IMR-90 (cell line): Measurements from ENCODE around the gene RHBDD1. TPM values are rescaled to one million over a fixed set of nuclear protein-coding genes. Genes with fewer than 3 reads are reported as not detected.

Source experiments
- ATAC-seq: fragments of 200-7000 bp; cut with Tn5 transposase; 2 replicates; pipeline ENCODE4 v1.9.1; 2020; ENCODE audit warnings: low read depth, mild to moderate bottlenecking, moderate library complexity
- BruUV-seq: library from RNA; stranded (reverse); fragments of 400-500 nt; replicated peaks from 2 replicates; lab custom pipeline; 2021; lab: Mats Ljungman, UMichigan
- CTCF ChIA-PET: fragments of 300-600 bp; formaldehyde crosslinking; extraction: SDS; loops from one replicate; lab custom pipeline; 2021; ENCODE audit warnings: antibody characterized with exemption; lab: Yijun Ruan, JAX
- POLR2A ChIA-PET: fragments of 300-600 bp; sonication (Branson Sonifier 250); formaldehyde crosslinking; loops from one replicate; lab custom pipeline; 2022; ENCODE audit warnings: antibody characterized with exemption; ENCODE audit not compliant: unreplicated experiment; lab: Charles Lee
- DNase-seq: peaks from one replicate; pipeline ENCODE4 v3.0.0; 2013
- H2AFZ ChIP-seq: replicated peaks from 2 replicates; pipeline ENCODE3; 2013; ENCODE audit warnings: low read length, mild to moderate bottlenecking; ENCODE audit not compliant: poor library complexity
- H2AK5ac ChIP-seq: 2 replicates; pipeline ENCODE4 v1.6.1; 2013; ENCODE audit warnings: low read depth, low read length, inconsistent platforms
- H2AK9ac ChIP-seq: replicated peaks from 2 replicates; pipeline ENCODE3; 2013; ENCODE audit warnings: mild to moderate bottlenecking, low read depth, low read length, moderate library complexity; ENCODE audit not compliant: poor library complexity
- H2BK120ac ChIP-seq: 2 replicates; pipeline ENCODE4 v1.6.1; 2013; ENCODE audit warnings: low read depth, low read length, inconsistent platforms
- H2BK15ac ChIP-seq: 3 replicates; pipeline ENCODE4 v1.6.1; 2013; ENCODE audit warnings: low read depth, low read length, inconsistent platforms
- H2BK20ac ChIP-seq: 2 replicates; pipeline ENCODE4 v1.6.1; 2013; ENCODE audit warnings: low read depth, mild to moderate bottlenecking, inconsistent platforms, low read length, moderate library complexity
- H2BK5ac ChIP-seq: 2 replicates; pipeline ENCODE4 v1.6.1; 2013; ENCODE audit warnings: mild to moderate bottlenecking, low read depth, low read length, inconsistent platforms; ENCODE audit not compliant: poor library complexity, severe bottlenecking
- H3K14ac ChIP-seq: replicated peaks from 2 replicates; pipeline ENCODE4 v1.6.1; 2013; ENCODE audit warnings: low read depth, low read length, inconsistent platforms
- H3K18ac ChIP-seq: 2 replicates; pipeline ENCODE4 v1.6.1; 2013; ENCODE audit warnings: low read depth, low read length, control low read depth
- H3K23ac ChIP-seq: 2 replicates; pipeline ENCODE4 v1.6.1; 2013; ENCODE audit warnings: low read depth, low read length, inconsistent platforms
- H3K27ac ChIP-seq: 2 replicates; pipeline ENCODE4 v1.5.1; 2013; ENCODE audit warnings: mild to moderate bottlenecking, control low read depth, low read length; ENCODE audit not compliant: insufficient read depth
- H3K27me3 ChIP-seq: 2 replicates; pipeline ENCODE4 v1.6.1; 2013; ENCODE audit warnings: low read length; ENCODE audit not compliant: control insufficient read depth, insufficient read depth
- H3K36me3 ChIP-seq: 2 replicates; pipeline ENCODE4 v1.6.1; 2013; ENCODE audit warnings: low read length, mixed read lengths; ENCODE audit not compliant: control insufficient read depth, insufficient read depth
- H3K4ac ChIP-seq: 2 replicates; pipeline ENCODE4 v1.6.1; 2013; ENCODE audit warnings: low read depth, low read length, inconsistent platforms
- H3K4me1 ChIP-seq: 2 replicates; pipeline ENCODE4 v1.6.1; 2013; ENCODE audit warnings: low read length, mixed read lengths; ENCODE audit not compliant: control insufficient read depth, insufficient read depth
- H3K4me2 ChIP-seq: 2 replicates; pipeline ENCODE4 v1.6.1; 2013; ENCODE audit warnings: low read depth, mild to moderate bottlenecking, control low read depth, low read length, moderate library complexity
- H3K4me3 ChIP-seq: 2 replicates; pipeline ENCODE4 v1.5.1; 2013; ENCODE audit warnings: low read depth, mild to moderate bottlenecking, control low read depth, low read length, moderate library complexity; ENCODE audit not compliant: insufficient read depth
- H3K56ac ChIP-seq: 2 replicates; pipeline ENCODE4 v1.6.1; 2013; ENCODE audit warnings: low read length, inconsistent platforms; ENCODE audit not compliant: insufficient read depth; ENCODE audit errors: extremely low read depth
- H3K79me1 ChIP-seq, 2 experiments: 2 replicates each; pipeline ENCODE4 v1.6.1; 2013; ENCODE audit warnings: low read length in 2 of 2, inconsistent platforms in 1 of 2, low read depth in 1 of 2
- H3K9ac ChIP-seq: 2 replicates; pipeline ENCODE4 v1.6.1; 2013; ENCODE audit warnings: low read depth, low read length, control low read depth
- H3K9me1 ChIP-seq: 2 replicates; pipeline ENCODE4 v1.6.1; 2013; ENCODE audit warnings: low read length, inconsistent platforms; ENCODE audit not compliant: insufficient read depth
- H3K9me3 ChIP-seq: 2 replicates; pipeline ENCODE4 v1.6.1; 2013; ENCODE audit warnings: low read length; ENCODE audit not compliant: control insufficient read depth, insufficient read depth
- H4K20me1 ChIP-seq: 2 replicates; pipeline ENCODE4 v1.6.1; 2013; ENCODE audit warnings: low read length, inconsistent platforms; ENCODE audit not compliant: insufficient read depth
- H4K5ac ChIP-seq: 2 replicates; pipeline ENCODE4 v1.6.1; 2013; ENCODE audit warnings: mild to moderate bottlenecking, low read depth, low read length, control low read depth
- H4K8ac ChIP-seq, 2 experiments: 2 replicates each; pipeline ENCODE4 v1.6.1; 2013; ENCODE audit warnings: low read depth in 2 of 2, low read length in 2 of 2, control low read depth in 1 of 2, inconsistent platforms in 1 of 2
- H4K91ac ChIP-seq: 2 replicates; pipeline ENCODE4 v1.6.1; 2013; ENCODE audit warnings: low read depth, low read length, inconsistent platforms; ENCODE audit not compliant: insufficient read depth
- BHLHE40 ChIP-seq: fragments of 150-350 bp; IDR thresholded peaks from 2 replicates; pipeline ENCODE4 v1.6.1; 2016; ENCODE audit warnings: mild to moderate bottlenecking, low read depth, low read length
- CEBPB ChIP-seq: IDR thresholded peaks from 2 replicates; pipeline ENCODE4 v1.6.1; 2012; ENCODE audit warnings: low read depth, low read length, improper control_type of control experiment
- CHD1 ChIP-seq: IDR thresholded peaks from 2 replicates; pipeline ENCODE4 v1.6.1; 2012; ENCODE audit warnings: low read depth, low read length, improper control_type of control experiment
- CTCF ChIP-seq: conservative IDR thresholded peaks from 2 replicates; pipeline ENCODE4 v1.5.1; 2012; ENCODE audit warnings: mild to moderate bottlenecking, low read depth, low read length, improper control_type of control experiment
- ELK1 ChIP-seq: fragments of 150-350 bp; IDR thresholded peaks from 2 replicates; pipeline ENCODE4 v1.6.1; 2016; ENCODE audit warnings: low read depth, mild to moderate bottlenecking, low read length, moderate library complexity, borderline replicate concordance
- MAZ ChIP-seq: IDR thresholded peaks from 2 replicates; pipeline ENCODE4 v1.6.1; 2012; ENCODE audit warnings: low read depth, mild to moderate bottlenecking, low read length, improper control_type of control experiment, moderate library complexity, borderline replicate concordance
- MXI1 ChIP-seq: IDR thresholded peaks from 2 replicates; pipeline ENCODE4 v1.6.1; 2012; ENCODE audit warnings: low read depth, mild to moderate bottlenecking, low read length, moderate library complexity, borderline replicate concordance
- NFE2L2 ChIP-seq: fragments of 150-350 bp; IDR thresholded peaks from 2 replicates; pipeline ENCODE4 v1.6.1; 2016; ENCODE audit warnings: low read depth, mild to moderate bottlenecking, low read length
- RAD21 ChIP-seq: IDR thresholded peaks from 2 replicates; pipeline ENCODE4 v1.6.1; 2012; ENCODE audit warnings: low read length, improper control_type of control experiment
- RFX5 ChIP-seq: IDR thresholded peaks from 2 replicates; pipeline ENCODE4 v1.8.0; 2012; ENCODE audit warnings: low read depth, mild to moderate bottlenecking, low read length, moderate library complexity
- USF2 ChIP-seq: fragments of 150-350 bp; IDR thresholded peaks from 2 replicates; pipeline ENCODE4 v1.6.1; 2017; ENCODE audit warnings: mild to moderate bottlenecking, antibody characterized with exemption, low read length, low read depth
- WGBS, 2 experiments: methylation state at CpG; one replicate each; pipeline versions ENCODE4 v1.1.5 to v1.1.7; 2013; ENCODE audit warnings: missing lambda C conversion rate in 2 of 2; ENCODE audit not compliant: insufficient read length in 1 of 2; ENCODE audit errors: extremely low coverage in 2 of 2; 5-methylcytosine and 5-hydroxymethylcytosine counted together
- dilution Hi-C: fragments of 300-500 bp; cut with HindIII; formaldehyde crosslinking; loops from one replicate; pipeline ENCODE4 v1.14.3; 2018; ENCODE audit warnings: low sequenced_read_pairs; ENCODE audit not compliant: unreplicated experiment
- in situ Hi-C: fragments of 300-500 bp; cut with MboI; formaldehyde crosslinking; loops from 3 replicates; pipeline ENCODE4 v1.14.3; 2019; ENCODE audit warnings: low sequenced_read_pairs, inconsistent platforms, mixed read lengths
- intact Hi-C: fragments of 100-400 bp; cut with micrococcal nuclease; formaldehyde crosslinking; loops from 2 replicates; pipeline ENCODE4 v1.10.0; 2022
- polyA plus RNA-seq, 3 experiments: library from polyadenylated mRNA; depleted of rRNA; stranded (reverse); fragments of >200 nt; gene quantifications; 2 replicates each; pipeline ENCODE4 v1.2.3, GENCODE V29; 2012; ENCODE audit warnings: low replicate concordance in 1 of 3
- total RNA-seq: library from RNA; depleted of rRNA; stranded (reverse); fragments of >200 nt; gene quantifications from 2 replicates; pipeline ENCODE4 v1.2.3, GENCODE V29; 2012

RHBDD1 gene
- total and polyA plus RNA-seq, 2 of the 4 experiments (the other 2 are of a cell fraction) = 9.7 to 14.0 TPM

- Histone ChIP-seq H3K36me3 (no peaks in the 10 kb centered on the region), H3K27ac (no peak overlapping the region), H3K23ac (no peak overlapping the region), H4K91ac (no peak overlapping the region), H3K4me3 (no peak overlapping the region), H3K4me2 (no peak overlapping the region), H2BK120ac (no peak overlapping the region), H3K9me1 (no peaks in the 10 kb centered on the region), H3K79me1 (no peaks in the 10 kb centered on the region), H3K9me3 (peaks cover 1% of the 10 kb centered on the region; the same call in 1 of the 2 replicates), H2BK20ac (no peak overlapping the region), H3K27me3 (no peaks in the 10 kb centered on the region), H3K9ac (no peak overlapping the region), H4K5ac (no peak overlapping the region), H3K4me1 (no peaks in the 10 kb centered on the region), H2AFZ (no peak overlapping the region), H3K14ac (no peak overlapping the region), H2AK9ac (peak overlapping the region; percentile 51), H3K56ac (no peak overlapping the region), H2BK5ac (no peak overlapping the region), H4K8ac (no peak overlapping the region), H3K4ac (no peak overlapping the region), H4K20me1 (no peaks in the 10 kb centered on the region), H3K18ac (no peak overlapping the region), H2BK15ac (no peak overlapping the region), H2AK5ac (no peak overlapping the region)
- CTCF ChIA-PET = interaction anchor here (1.1 kb wide), 1 partner anchor 80 kb away, joined by 8 read pairs; no protein-coding TSS in a partner anchor
- TF ChIP-seq MAZ (no peak), NFE2L2 (no peak), MXI1 (no peak), CTCF (no peak), RAD21 (no peak), ELK1 (no peak), CEBPB (no peak), RFX5 (no peak), BHLHE40 (no peak), CHD1 (no peak), USF2 (no peak)
- DNase-seq (peak; percentile 53), ATAC-seq (peak; percentile 66)
- no CpG with 5 or more reads among the region's 3 CpGs for WGBS, 2 experiments
- no TSS peak for BruUV-seq
- POLR2A ChIA-PET = no interaction called here
- dilution Hi-C loops = no loop called here
- intact Hi-C loops = no loop called here
- in situ Hi-C loops = no loop called here
Measured at GRCh38 chr2:227010433-227010832, 174.6 kb downstream of the RHBDD1 start.
